HepG2 (cell line): ENCODE data around the gene ABHD11. TPM values are rescaled to one million over a fixed set of nuclear protein-coding genes. Genes with fewer than 3 reads are reported as not detected.

Experiments used
- ARNT ChIP-seq: fragments of 450-650 bp; IDR thresholded peaks from 2 replicates; pipeline ENCODE4 v1.6.1; 2017
- ASH2L ChIP-seq: fragments of 300-600, 200-600 bp; sonication (generic); IDR thresholded peaks from 2 replicates; pipeline ENCODE4 v1.7.0; 2017; ENCODE audit warnings: low read depth, mild to moderate bottlenecking, moderate library complexity, mixed read lengths, low read length; ENCODE audit not compliant: insufficient read length
- BRCA1 ChIP-seq: sonication (generic); formaldehyde crosslinking; IDR thresholded peaks from 2 replicates; pipeline ENCODE4 v1.4.0; 2020; ENCODE audit warnings: missing genetic modification reagents
- CBX1 ChIP-seq: IDR thresholded peaks from one replicate; pipeline ENCODE4 v1.6.1; 2016; ENCODE audit warnings: antibody characterized with exemption, low read depth
- ERF ChIP-seq: IDR thresholded peaks from 2 replicates; pipeline ENCODE4 v1.6.1; 2018; ENCODE audit warnings: missing biosample characterization, missing genetic modification reagents
- HNF1A ChIP-seq, 2 experiments: sonication (generic) in 1 of 2; formaldehyde crosslinking in 1 of 2; IDR thresholded peaks; 2 replicates each; pipeline versions ENCODE4 v1.4.0 to v1.6.1; 2016 to 2020; ENCODE audit warnings: borderline replicate concordance in 1 of 2, low read depth in 1 of 2, mild to moderate bottlenecking in 1 of 2, missing genetic modification reagents in 1 of 2
- MTA1 ChIP-seq: sonication (generic); formaldehyde crosslinking; IDR thresholded peaks from 2 replicates; pipeline ENCODE4 v1.4.0; 2020; ENCODE audit warnings: missing genetic modification reagents, mild to moderate bottlenecking, borderline replicate concordance
- RARG ChIP-seq: sonication (generic); formaldehyde crosslinking; IDR thresholded peaks from 2 replicates; pipeline ENCODE4 v1.4.0; 2020; ENCODE audit warnings: low read depth, mild to moderate bottlenecking, missing genetic modification reagents
- SNAPC2 ChIP-seq: sonication (generic); formaldehyde crosslinking; IDR thresholded peaks from 2 replicates; pipeline ENCODE4 v1.8.1; 2022; ENCODE audit warnings: mild to moderate bottlenecking, missing genetic modification reagents
- SP5 ChIP-seq: IDR thresholded peaks from 2 replicates; pipeline ENCODE4 v1.6.1; 2016; ENCODE audit warnings: low read depth, borderline replicate concordance
- TRIM22 ChIP-seq: fragments of 450-650 bp; IDR thresholded peaks from 2 replicates; pipeline ENCODE4 v1.6.1; 2017
- XBP1 ChIP-seq: sonication (generic); formaldehyde crosslinking; IDR thresholded peaks from 2 replicates; pipeline ENCODE4 v1.5.0; 2020; ENCODE audit warnings: missing genetic modification reagents
- ZBTB25 ChIP-seq: IDR thresholded peaks from 2 replicates; pipeline ENCODE4 v1.6.1; 2018; ENCODE audit warnings: missing genetic modification reagents
- ZBTB8A ChIP-seq: sonication (generic); formaldehyde crosslinking; IDR thresholded peaks from 2 replicates; pipeline ENCODE4 v1.4.0; 2020; ENCODE audit warnings: mild to moderate bottlenecking, low read depth, missing genetic modification reagents, borderline replicate concordance
- ZC3H13 ChIP-seq: sonication (generic); formaldehyde crosslinking; IDR thresholded peaks from 2 replicates; pipeline ENCODE4 v1.8.1; 2023; ENCODE audit warnings: mild to moderate bottlenecking, missing genetic modification reagents, moderate library complexity
- ZEB1 ChIP-seq: IDR thresholded peaks from 2 replicates; pipeline ENCODE4 v1.6.1; 2012; ENCODE audit warnings: mild to moderate bottlenecking, low read depth, inconsistent platforms; ENCODE audit not compliant: insufficient replicate concordance
- ZFYVE20 ChIP-seq: sonication (generic); formaldehyde crosslinking; IDR thresholded peaks from 2 replicates; pipeline ENCODE4 v1.8.0; 2023; ENCODE audit warnings: low read depth, mild to moderate bottlenecking, moderate library complexity, missing genetic modification reagents, borderline replicate concordance
- ZNF232 ChIP-seq: sonication (generic); formaldehyde crosslinking; IDR thresholded peaks from 2 replicates; pipeline ENCODE4 v1.4.0; 2020; ENCODE audit warnings: missing genetic modification reagents, borderline replicate concordance
- ZNF253 ChIP-seq: sonication (generic); formaldehyde crosslinking; IDR thresholded peaks from 2 replicates; pipeline ENCODE4 v1.8.0; 2022; ENCODE audit warnings: mild to moderate bottlenecking, missing genetic modification reagents, borderline replicate concordance
- ZNF552 ChIP-seq: sonication (generic); formaldehyde crosslinking; IDR thresholded peaks from 2 replicates; pipeline ENCODE4 v1.9.0; 2022; ENCODE audit warnings: missing genetic modification reagents, mild to moderate bottlenecking, borderline replicate concordance
- ZNF7 ChIP-seq: IDR thresholded peaks from 2 replicates; pipeline ENCODE4 v1.6.1; 2016; ENCODE audit warnings: missing biosample characterization, missing genetic modification reagents
- ZNF788 ChIP-seq: sonication (generic); formaldehyde crosslinking; IDR thresholded peaks from 2 replicates; pipeline ENCODE4 v1.5.0; 2020; ENCODE audit warnings: mild to moderate bottlenecking, missing genetic modification reagents, borderline replicate concordance
- ZNF790 ChIP-seq: sonication (generic); formaldehyde crosslinking; IDR thresholded peaks from 2 replicates; pipeline ENCODE4 v1.8.0; 2022; ENCODE audit warnings: missing genetic modification reagents, mild to moderate bottlenecking, borderline replicate concordance
- polyA plus RNA-seq, 8 experiments: library from polyadenylated mRNA; depleted of rRNA in 3 of 8; stranded (reverse) in 7 of 8; unstranded in 1 of 8; fragments of >200 nt; fragmentation: Illumina TruSeq in 4 of 8; extraction: Trizol in 4 of 8; gene quantifications; 2 replicates each; pipeline versions ENCODE4 v1.2.1 to v1.2.3, GENCODE V29; 2011 to 2016; ENCODE audit warnings: low read depth in 4 of 8, missing spikeins in 1 of 8, mixed read lengths in 1 of 8; ENCODE audit not compliant: insufficient read depth in 1 of 8
- total RNA-seq, 5 experiments: library from RNA; depleted of rRNA; stranded (reverse); fragments of >200 nt; fragmentation: Illumina TruSeq; extraction: Trizol; gene quantifications; 2 replicates each; pipeline ENCODE4 v1.2.3, GENCODE V29; 2016; ENCODE audit warnings: low read depth in 1 of 5

The ABHD11 gene
- total and polyA plus RNA-seq, 2 of the 13 experiments (the other 11 are each of a cell fraction or from before 2014, with no cell fraction given): 7.0 to 8.1 TPM

DNA sequence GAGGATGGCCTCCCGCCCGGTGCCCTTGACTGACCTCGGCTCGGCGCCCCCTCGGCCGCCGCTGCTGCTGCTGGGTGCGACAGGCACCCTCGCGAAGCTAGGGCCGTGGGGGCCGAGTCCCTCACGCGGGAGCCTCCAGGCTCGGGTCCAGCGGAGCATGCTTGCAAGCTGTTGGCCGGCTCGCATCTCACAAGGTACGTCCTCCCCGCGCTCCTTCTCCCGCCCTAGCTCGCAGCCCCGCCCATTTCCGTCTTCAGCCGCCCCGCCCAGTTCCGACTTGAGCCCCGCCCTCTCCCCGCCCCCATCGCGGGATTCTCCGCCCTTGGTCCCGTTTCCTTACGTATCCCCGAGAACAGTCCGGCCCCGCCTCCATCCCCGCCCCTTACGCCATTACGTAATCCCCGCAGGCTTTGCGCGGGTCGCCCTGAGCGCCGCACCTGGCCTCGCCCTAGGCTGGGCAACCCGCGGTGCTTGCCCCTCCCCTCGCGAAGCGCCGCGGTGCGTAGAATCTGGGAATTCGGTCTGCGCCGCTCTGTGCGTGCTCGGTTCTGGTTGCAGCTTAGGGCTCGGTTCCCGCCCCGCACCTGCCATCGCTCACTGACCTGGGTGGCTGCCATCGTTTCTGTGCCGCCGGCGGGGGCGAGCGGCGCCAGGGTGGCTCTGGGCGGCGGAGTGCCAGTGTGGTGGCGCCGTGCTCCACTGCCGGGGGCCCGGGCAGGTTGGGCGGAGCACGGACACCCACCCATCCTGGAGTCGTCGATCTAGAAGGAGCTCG lies at the start of gene ABHD11 (continued):
- no peak for TF ChIP-seq ZNF253 (CRISPR knock-in tag)
- 0 out of 2 replicates have a peak, but pooled peaks have one; percentile 50 for TF ChIP-seq ZFYVE20 (CRISPR knock-in tag)
- TF ChIP-seq ZEB1: no peak
- peak; percentile 65; the same call in 1 of the 2 replicates for TF ChIP-seq ZNF788 (CRISPR knock-in tag)
- TF ChIP-seq TRIM22: no peak
- peak; percentile 76 for TF ChIP-seq CBX1
- no peak for TF ChIP-seq ZNF7 (CRISPR knock-in tag)
- TF ChIP-seq ZNF232 (CRISPR knock-in tag): peak; percentile 12; the same call in 1 of the 2 replicates
- no peak for TF ChIP-seq ZNF790 (CRISPR knock-in tag)
- no peak; the same call in 1 of the 2 replicates for TF ChIP-seq ZBTB8A
- TF ChIP-seq SNAPC2 (CRISPR knock-in tag): 0 out of 2 replicates have a peak, but pooled peaks have one; percentile 47
- peak; percentile 81; the same call in 1 of the 2 replicates for TF ChIP-seq ZBTB25
- no peak for TF ChIP-seq ARNT
- TF ChIP-seq RARG (CRISPR knock-in tag): no peak
- no peak for TF ChIP-seq XBP1 (CRISPR knock-in tag)
- no peak for TF ChIP-seq ZNF552 (CRISPR knock-in tag)
- 0 out of 2 replicates have a peak, but pooled peaks have one; percentile 60 for TF ChIP-seq ZC3H13
- no peak for TF ChIP-seq ERF (CRISPR knock-in tag)
- TF ChIP-seq SP5 (CRISPR knock-in tag): peak; percentile 85
- TF ChIP-seq BRCA1: no peak
- 0 out of 2 replicates have a peak, but pooled peaks have one; percentile 45 for TF ChIP-seq MTA1
- TF ChIP-seq ASH2L: peak; percentile 69
- TF ChIP-seq HNF1A (IDR thresholded peaks at IDR 0.05; ENCODE audit: low read depth): no peak
- TF ChIP-seq HNF1A (CRISPR knock-in tag; IDR thresholded peaks at IDR 0.05; ENCODE audit: borderline replicate concordance): no peak; the same call in 1 of the 2 replicates
